GM12873 (cell line): ENCODE data around the gene RAMP3.

Experiments
- TF ChIP-seq, protein P1 (sequence below): IDR thresholded peaks from 2 replicates; pipeline ENCODE4 v1.5.1; 2012; ENCODE audit warnings: low read depth, mild to moderate bottlenecking, moderate library complexity, low read length, control low read depth; ENCODE audit not compliant: insufficient read depth; ENCODE audit errors: missing control alignments

The RAMP3 gene

GRCh38 chr7:45219130-45219529, 61.5 kb downstream of the RAMP3 start:
- TF ChIP-seq, protein P1, sequence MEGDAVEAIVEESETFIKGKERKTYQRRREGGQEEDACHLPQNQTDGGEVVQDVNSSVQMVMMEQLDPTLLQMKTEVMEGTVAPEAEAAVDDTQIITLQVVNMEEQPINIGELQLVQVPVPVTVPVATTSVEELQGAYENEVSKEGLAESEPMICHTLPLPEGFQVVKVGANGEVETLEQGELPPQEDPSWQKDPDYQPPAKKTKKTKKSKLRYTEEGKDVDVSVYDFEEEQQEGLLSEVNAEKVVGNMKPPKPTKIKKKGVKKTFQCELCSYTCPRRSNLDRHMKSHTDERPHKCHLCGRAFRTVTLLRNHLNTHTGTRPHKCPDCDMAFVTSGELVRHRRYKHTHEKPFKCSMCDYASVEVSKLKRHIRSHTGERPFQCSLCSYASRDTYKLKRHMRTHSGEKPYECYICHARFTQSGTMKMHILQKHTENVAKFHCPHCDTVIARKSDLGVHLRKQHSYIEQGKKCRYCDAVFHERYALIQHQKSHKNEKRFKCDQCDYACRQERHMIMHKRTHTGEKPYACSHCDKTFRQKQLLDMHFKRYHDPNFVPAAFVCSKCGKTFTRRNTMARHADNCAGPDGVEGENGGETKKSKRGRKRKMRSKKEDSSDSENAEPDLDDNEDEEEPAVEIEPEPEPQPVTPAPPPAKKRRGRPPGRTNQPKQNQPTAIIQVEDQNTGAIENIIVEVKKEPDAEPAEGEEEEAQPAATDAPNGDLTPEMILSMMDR = no peak

DNA sequence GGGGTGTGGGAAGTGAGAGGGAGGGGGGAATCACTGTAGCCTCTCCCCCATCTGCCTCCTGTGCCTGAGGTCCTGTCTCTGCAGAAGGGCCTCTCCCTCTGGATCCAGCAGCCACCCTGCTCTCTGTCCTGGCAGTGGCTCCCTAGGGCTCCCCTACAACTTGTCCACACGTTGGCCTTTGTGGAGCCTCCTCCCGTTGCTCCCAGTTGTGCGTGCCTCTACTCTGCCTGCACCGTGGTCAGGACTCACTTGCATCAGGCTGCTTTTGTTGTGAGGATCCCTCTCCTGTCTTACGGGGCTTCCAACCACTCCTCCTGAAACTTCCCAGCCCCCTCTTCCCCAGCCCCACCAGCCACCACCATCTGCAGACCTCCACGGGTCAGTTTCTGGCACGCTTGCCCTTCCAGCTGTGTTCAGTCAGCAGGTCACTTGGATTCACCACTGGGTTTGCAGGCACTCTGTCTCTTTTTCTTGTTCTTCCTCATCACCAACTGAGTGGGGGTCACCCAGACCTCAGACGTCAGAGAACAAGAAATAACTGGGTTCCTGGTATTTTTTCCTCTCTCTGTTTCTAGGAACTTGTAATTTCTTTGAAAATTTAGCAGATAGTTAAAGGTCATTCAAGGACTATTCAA, 62.3 kb downstream of the RAMP3 start:
- TF ChIP-seq, protein P1 = no peak

DNA sequence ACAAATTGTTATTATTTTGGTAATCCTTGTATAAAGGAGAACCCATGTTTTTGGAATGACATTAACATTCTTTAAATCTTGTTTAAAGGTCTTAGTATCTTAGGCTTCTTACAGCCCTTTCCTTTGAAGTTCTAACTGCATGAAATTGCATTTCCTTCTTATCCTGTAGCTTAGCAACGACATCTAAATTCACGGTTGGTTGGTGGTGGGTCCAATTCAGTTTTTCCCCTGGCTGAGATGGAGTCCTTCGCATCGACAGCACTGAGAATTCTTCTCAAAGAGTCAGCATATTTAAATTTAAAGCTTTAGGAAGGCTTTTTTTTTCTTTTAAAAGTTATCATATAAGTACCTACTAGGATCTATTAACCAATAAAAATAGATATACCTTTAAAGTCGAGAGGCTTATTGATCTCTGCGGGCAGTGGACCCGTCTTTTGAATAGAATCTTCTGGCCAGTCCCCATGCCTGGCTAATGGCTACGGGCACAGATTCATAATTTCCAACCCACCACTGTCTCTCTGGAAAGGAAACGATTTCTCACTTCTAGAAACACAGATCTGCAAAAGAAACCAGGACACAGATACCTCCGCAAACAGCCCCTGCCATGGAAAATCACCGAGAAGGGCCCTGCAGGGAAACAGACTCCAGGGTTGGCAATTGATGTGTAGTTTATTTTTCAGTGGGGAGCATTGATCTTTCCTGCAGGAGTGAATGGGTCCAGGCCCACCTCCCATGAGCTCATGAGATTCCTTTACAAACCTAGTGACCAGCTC, 63.4 kb downstream of the RAMP3 start:
- TF ChIP-seq, protein P1 = no peak

DNA sequence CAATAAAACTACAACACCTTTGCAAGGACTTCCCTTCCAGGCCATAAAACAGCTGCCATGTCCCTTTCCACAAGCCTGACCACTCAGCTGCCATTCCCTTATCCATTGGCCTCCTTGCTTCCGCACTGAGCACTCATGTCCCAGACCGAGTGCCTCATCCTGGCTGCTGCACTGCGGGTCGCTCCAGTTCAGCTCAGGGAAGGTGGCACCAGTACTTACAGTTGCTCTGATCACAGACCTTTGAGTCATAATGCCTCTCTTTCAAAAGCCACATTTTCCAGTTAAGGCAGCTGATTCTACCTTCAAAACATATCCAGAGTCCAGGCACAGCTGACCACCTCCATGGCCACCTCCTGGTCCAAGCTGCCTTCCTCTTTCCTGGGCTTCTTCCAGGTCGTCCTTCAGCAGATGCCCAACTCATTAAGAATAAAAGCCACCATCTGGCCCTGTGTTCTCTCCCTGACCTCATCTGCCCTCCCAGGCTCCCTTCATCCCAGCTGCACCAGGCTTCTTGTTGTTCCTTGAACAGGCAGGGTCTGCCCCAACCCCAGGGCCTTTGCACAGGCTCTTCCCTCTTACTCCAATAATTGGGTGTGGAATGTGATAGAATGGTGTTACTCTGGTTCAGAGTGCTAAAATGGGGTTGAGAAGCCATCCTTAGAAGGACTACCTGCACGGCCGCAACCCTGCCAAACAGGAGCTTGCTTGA, 64.5 kb downstream of the RAMP3 start:
- TF ChIP-seq, protein P1 = no peak

- TF ChIP-seq, protein P1 = no peak
These were observed 65.5 kb downstream of the RAMP3 start for GRCh38 chr7:45223078-45223477.

- TF ChIP-seq, protein P1 = no peak
These were observed 66.4 kb downstream of the RAMP3 start for GRCh38 chr7:45223728-45224630.
